ENCODE data around the gene PTH2.
"Not testable (repeated sequence)": the region's sequence is repeated elsewhere in the genome, so short reads cannot be mapped to it uniquely, and the experiment has no call there.

The PTH2 gene

DNA sequence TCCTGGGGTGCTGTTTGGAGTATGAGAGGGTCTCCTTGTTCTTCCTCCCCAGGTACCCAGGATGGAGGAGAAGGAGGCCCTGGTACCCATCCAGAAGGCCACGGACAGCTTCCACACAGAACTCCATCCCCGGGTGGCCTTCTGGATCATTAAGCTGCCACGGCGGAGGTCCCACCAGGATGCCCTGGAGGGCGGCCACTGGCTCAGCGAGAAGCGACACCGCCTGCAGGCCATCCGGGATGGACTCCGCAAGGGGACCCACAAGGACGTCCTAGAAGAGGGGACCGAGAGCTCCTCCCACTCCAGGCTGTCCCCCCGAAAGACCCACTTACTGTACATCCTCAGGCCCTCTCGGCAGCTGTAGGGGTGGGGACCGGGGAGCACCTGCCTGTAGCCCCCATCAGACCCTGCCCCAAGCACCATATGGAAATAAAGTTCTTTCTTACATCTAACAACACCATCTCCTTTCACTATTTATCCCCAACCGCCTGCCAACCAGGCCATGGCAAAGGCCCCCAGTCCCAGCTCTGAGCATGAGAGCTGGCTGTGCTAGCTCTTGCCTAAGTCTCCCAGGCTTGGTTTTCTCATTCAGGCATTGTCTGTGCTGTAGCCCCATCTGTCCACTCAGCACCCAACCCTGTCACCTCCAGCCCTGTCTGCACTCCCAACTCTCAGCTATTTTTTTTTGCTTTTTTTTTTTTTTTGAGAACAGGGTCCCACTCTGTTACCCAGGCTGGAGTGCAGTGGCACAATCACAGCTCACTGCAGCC lies 48.4 kb downstream of the PTH2 start:
- DNase-seq, result no peak

DNA sequence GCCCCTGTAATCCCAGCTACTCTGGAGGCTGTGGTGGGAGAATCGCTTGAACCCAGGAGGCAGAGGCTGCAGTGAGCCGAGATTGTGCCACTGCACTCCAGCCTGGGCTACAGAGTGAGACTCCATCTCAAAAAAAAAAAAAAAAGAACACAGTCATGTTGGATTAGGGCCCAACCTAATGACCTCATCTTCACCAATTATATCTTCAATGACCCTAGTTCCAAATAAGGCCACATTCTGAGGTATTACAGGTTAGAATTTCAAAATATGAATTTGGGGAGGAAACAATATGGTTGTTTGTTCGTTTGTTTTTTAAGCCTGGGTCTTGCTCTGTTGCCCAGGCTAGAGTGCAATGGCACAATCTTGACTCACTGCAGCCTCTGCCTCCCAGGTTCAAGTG lies 50.1 kb downstream of the PTH2 start:
- DNase-seq, result not testable (repeated sequence)

Data from stimulated activated CD4-positive, alpha-beta T cell treated with anti-CD3 and anti-CD28 coated beads, Interleukin-2, amount 100 ng/mL, for 48 hours (primary cell).